Activated CD4-positive, alpha-beta T cell treated with anti-CD3 and anti-CD28 coated beads, Interleukin-2, amount 10 ng/mL, durations not matched to agents 7 days and 5 days (primary cell): ENCODE measurements around the gene MFSD1. TPM values are rescaled to one million over a fixed set of nuclear protein-coding genes. Genes with fewer than 3 reads are reported as not detected.
A peak's percentile ranks its signal among the peaks of the same experiment; 100 is the strongest.

Experiments used
- CTCF ChIA-PET: fragments of 350-600 bp; sonication (Branson Sonifier 250); formaldehyde crosslinking; loops from one replicate; lab custom pipeline; 2021; ENCODE audit warnings: antibody characterized with exemption; lab: Charles Lee
- POLR2A ChIA-PET: fragments of 350-600 bp; sonication (Branson Sonifier 250); formaldehyde crosslinking; loops from one replicate; lab custom pipeline; 2021; ENCODE audit warnings: antibody characterized with exemption; lab: Charles Lee
- DNase-seq: peaks from one replicate; pipeline ENCODE4 v3.0.0-alpha.2; 2020
- H3K27ac Mint-ChIP-seq: one replicate; pipeline ENCODE4 v1.8.0; 2021; ENCODE audit warnings: mild to moderate bottlenecking, moderate library complexity, mixed read lengths
- H3K27me3 Mint-ChIP-seq: one replicate; pipeline ENCODE4 v1.8.0; 2021; ENCODE audit warnings: mixed read lengths
- H3K36me3 Mint-ChIP-seq: one replicate; pipeline ENCODE4 v1.8.0; 2021; ENCODE audit warnings: low read depth, mixed read lengths
- H3K4me1 Mint-ChIP-seq: one replicate; pipeline ENCODE4 v1.8.0; 2021; ENCODE audit warnings: mixed read lengths
- H3K4me3 Mint-ChIP-seq: one replicate; pipeline ENCODE4 v1.8.0; 2021; ENCODE audit warnings: mild to moderate bottlenecking, moderate library complexity, mixed read lengths
- H3K9me3 Mint-ChIP-seq: one replicate; pipeline ENCODE4 v1.8.0; 2021; ENCODE audit warnings: mixed read lengths
- total RNA-seq, 2 experiments: library from RNA; stranded (reverse); gene quantifications; one replicate each; pipeline ENCODE4 v1.2.3, GENCODE V29; 2021

MFSD1 gene
- total RNA-seq, 2 experiments from 2014 or later: 25.1 to 30.5 TPM

- peak; percentile 26 for DNase-seq
- peak overlapping the region; percentile 89 for H3K27ac Mint-ChIP-seq
- CTCF ChIA-PET: interaction anchor here (1.0 to 2.8 kb wide), 6 partner anchors 10 to 143 kb away, joined by 3 to 8 read pairs (median 6); no protein-coding TSS in a partner anchor
- peak overlapping the region; percentile 89 for H3K4me3 Mint-ChIP-seq
- POLR2A ChIA-PET: no interaction called here
- peaks cover 29% of the 10 kb centered on the region for H3K4me1 Mint-ChIP-seq
- H3K9me3 Mint-ChIP-seq: no peaks in the 10 kb centered on the region
- peaks cover 6% of the 10 kb centered on the region for H3K36me3 Mint-ChIP-seq
- peaks cover 15% of the 10 kb centered on the region for H3K27me3 Mint-ChIP-seq
Measured at GRCh38 chr3:158802409-158803268, 785 bp downstream of the MFSD1 start.

DNA sequence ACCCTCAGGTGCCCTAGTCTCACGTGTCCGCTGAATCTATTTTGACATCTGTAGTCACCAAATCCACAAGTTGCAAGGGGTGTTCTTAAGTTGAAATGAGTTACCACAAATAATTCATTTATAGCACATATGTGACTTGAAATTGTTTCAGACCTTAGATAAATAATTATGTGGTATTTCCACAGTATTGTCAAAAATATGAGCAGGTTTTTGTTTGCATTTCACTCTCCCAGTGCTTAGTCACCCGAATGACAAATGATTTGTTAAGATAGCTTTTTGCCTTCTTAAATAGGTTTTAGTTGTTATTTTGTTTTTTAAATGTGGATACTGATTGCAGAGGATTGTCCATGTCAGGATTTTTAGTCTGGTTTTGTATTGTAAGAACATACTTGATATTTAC, 2.6 kb downstream of the MFSD1 start:
- Mint-ChIP-seq H3K4me3 (no peak overlapping the region), H3K27me3 (peaks cover 4% of the 10 kb centered on the region), H3K27ac (no peak overlapping the region), H3K4me1 (peaks cover 45% of the 10 kb centered on the region), H3K36me3 (peaks cover 19% of the 10 kb centered on the region), H3K9me3 (no peaks in the 10 kb centered on the region)
- POLR2A ChIA-PET: no interaction called here
- CTCF ChIA-PET: no interaction called here
- no peak for DNase-seq

- ChIA-PET POLR2A (no interaction called here), CTCF (interaction anchor here (0.7 to 1.4 kb wide), 2 partner anchors 15 to 20 kb away, joined by 3 read pairs; no protein-coding TSS in a partner anchor)
- DNase-seq: no peak
- Mint-ChIP-seq H3K27ac (no peak overlapping the region), H3K36me3 (peaks cover 44% of the 10 kb centered on the region), H3K4me1 (peaks cover 28% of the 10 kb centered on the region), H3K9me3 (no peaks in the 10 kb centered on the region), H3K4me3 (no peak overlapping the region), H3K27me3 (no peaks in the 10 kb centered on the region)
Measured at GRCh38 chr3:158808697-158809096, 6.8 kb downstream of the MFSD1 start.

DNA sequence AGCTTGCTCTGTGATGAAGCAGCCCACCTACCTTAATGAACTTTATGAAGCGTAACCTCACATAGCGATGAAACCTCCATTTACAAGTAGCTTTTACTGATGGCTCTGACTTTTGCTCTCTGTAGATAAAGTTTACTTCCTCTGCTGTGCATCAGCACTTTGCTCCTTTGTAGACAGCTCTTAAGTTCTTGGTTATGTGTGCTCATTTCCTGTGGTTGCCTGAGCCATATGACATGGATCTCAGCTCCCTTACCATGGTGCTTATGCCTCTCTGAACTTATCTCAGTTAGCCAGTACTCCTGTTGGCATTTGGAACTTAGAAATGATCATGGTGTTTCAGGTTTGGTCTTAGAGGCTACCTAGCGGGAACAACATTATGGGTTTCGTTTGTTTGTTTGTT, 7.8 kb downstream of the MFSD1 start:
- POLR2A ChIA-PET: interaction anchor here (0.9 kb wide), 1 partner anchor 8 kb away, joined by 3 read pairs; the partner anchor contains the start of gene MFSD1
- peak overlapping the region; percentile 20 for H3K4me3 Mint-ChIP-seq

DNA sequence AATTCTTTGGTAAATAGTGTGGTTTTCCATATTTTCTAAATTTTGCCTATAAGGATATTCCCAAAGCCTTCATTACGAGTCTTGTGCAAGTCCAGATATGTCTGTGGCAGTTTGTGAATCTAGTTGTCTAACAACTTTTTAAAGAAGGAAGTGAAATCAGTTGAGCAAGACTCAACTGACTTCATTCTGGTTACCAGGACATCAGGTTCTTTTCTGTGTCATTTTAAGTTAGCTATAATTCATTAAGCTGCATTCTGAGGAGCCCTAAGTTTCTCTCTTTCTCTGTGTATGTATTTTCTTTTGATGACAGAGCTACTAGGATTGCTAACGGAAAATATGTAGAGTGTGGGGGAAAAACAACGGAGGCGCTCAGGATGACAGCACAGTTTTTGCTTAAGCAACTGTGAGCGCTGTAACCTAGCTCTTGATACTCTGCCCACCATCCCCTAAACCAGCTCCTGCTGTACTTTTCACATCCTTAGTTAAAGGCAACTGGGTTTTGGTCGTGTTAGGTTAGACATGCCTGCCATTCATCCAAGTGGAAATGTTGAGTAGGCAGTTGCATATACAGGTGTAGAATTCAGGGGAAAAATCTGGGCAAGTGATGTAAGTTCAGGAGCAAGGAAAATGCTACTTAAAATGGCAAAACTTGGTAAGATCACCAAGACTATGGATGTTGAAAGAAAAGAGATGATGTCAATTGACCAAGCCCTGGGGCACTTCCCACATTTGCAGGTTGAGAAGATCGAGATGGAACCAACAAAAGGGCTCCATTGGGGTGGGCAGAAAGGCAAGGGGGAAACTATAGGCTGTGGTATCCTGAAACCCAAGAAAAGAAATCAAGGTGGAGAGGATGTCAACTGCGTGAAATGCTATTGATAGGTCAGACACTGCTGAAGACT, 9.2 kb downstream of the MFSD1 start:
- Mint-ChIP-seq H3K4me3 (no peak overlapping the region), H3K36me3 (peaks cover 42% of the 10 kb centered on the region), H3K9me3 (no peaks in the 10 kb centered on the region), H3K27ac (no peak overlapping the region), H3K4me1 (peaks cover 24% of the 10 kb centered on the region), H3K27me3 (no peaks in the 10 kb centered on the region)
- no peak for DNase-seq
- ChIA-PET POLR2A (no interaction called here), CTCF (interaction anchor here (0.6 to 1.7 kb wide), 7 partner anchors 9 to 112 kb away, joined by 3 to 7 read pairs (median 4); partner anchors contain the start of gene MFSD1)

More for the DNA sequence above, 7.8 kb downstream of the MFSD1 start:
- Mint-ChIP-seq H3K36me3 (peaks cover 47% of the 10 kb centered on the region), H3K27me3 (no peaks in the 10 kb centered on the region), H3K4me1 (peaks cover 25% of the 10 kb centered on the region), H3K9me3 (no peaks in the 10 kb centered on the region), H3K27ac (peak overlapping the region; percentile 66)
- CTCF ChIA-PET: interaction anchor here (0.7 to 1.4 kb wide), 5 partner anchors 9 to 111 kb away, joined by 3 to 4 read pairs (median 3); no protein-coding TSS in a partner anchor
- DNase-seq: peak; percentile 47

DNA sequence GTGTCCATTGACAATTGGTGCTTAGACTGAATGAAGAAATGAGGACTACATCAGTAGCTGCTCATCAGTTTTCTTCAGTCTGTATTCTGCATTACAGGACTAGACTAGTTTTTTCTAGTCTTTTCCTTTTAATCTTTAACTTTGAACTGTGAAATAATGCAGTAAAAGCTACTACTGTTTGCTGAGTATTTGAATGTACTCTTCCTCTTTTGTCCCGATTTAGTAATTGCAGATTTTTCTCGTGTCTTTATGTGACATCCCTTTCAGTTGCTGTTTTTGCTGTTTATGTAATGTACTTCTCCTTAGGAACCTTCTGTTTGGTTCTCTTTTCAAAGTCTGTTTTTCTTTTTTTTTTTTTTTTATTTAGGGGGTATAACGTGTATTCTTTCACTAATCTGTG, 17.4 kb downstream of the MFSD1 start:
- no peak for DNase-seq
- Mint-ChIP-seq H3K27ac (no peak overlapping the region), H3K36me3 (peaks cover 17% of the 10 kb centered on the region), H3K4me3 (no peak overlapping the region), H3K4me1 (no peaks in the 10 kb centered on the region), H3K9me3 (no peaks in the 10 kb centered on the region), H3K27me3 (no peaks in the 10 kb centered on the region)
- ChIA-PET CTCF (no interaction called here), POLR2A (no interaction called here)

- DNase-seq: no peak
- no peak overlapping the region for H3K27ac Mint-ChIP-seq
- CTCF ChIA-PET: no interaction called here
- peaks cover 17% of the 10 kb centered on the region for H3K36me3 Mint-ChIP-seq
- H3K4me1 Mint-ChIP-seq: no peaks in the 10 kb centered on the region
- H3K4me3 Mint-ChIP-seq: no peak overlapping the region
- POLR2A ChIA-PET: no interaction called here
- H3K27me3 Mint-ChIP-seq: no peaks in the 10 kb centered on the region
- H3K9me3 Mint-ChIP-seq: no peaks in the 10 kb centered on the region
Measured at GRCh38 chr3:158820521-158820920, 18.7 kb downstream of the MFSD1 start.

DNA sequence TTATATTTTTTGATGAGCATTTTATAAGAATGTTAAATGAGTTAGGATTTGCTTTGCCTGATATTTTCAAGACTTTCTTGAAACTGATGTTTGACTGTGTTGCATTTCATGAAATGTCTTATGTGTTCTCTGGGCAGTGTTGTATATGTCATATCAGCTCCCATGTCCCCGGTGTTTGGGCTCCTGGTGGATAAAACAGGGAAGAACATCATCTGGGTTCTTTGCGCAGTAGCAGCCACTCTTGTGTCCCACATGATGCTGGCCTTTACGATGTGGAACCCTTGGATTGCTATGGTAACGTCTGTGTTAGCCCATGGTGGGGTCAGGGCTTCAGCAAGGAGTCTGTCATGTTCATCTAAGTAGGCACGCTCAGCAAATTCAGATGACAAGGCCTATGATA, 20.0 kb downstream of the MFSD1 start:
- no peaks in the 10 kb centered on the region for H3K27me3 Mint-ChIP-seq
- POLR2A ChIA-PET: no interaction called here
- no peak for DNase-seq
- no peaks in the 10 kb centered on the region for H3K9me3 Mint-ChIP-seq
- no peak overlapping the region for H3K27ac Mint-ChIP-seq
- H3K36me3 Mint-ChIP-seq: peaks cover 15% of the 10 kb centered on the region
- no peak overlapping the region for H3K4me3 Mint-ChIP-seq
- CTCF ChIA-PET: interaction anchor here (1.2 kb wide), 1 partner anchor 10 kb away, joined by 4 read pairs; no protein-coding TSS in a partner anchor
- H3K4me1 Mint-ChIP-seq: no peaks in the 10 kb centered on the region

- H3K9me3 Mint-ChIP-seq: no peaks in the 10 kb centered on the region
- no peak overlapping the region for H3K4me3 Mint-ChIP-seq
- ChIA-PET POLR2A (no interaction called here), CTCF (interaction anchor here (0.5 to 2.7 kb wide), 2 partner anchors 12 to 14 kb away, joined by 3 to 7 read pairs; no protein-coding TSS in a partner anchor)
- no peaks in the 10 kb centered on the region for H3K4me1 Mint-ChIP-seq
- peaks cover 11% of the 10 kb centered on the region for H3K36me3 Mint-ChIP-seq
- H3K27me3 Mint-ChIP-seq: no peaks in the 10 kb centered on the region
- no peak overlapping the region for H3K27ac Mint-ChIP-seq
- DNase-seq: no peak
Measured at GRCh38 chr3:158823426-158823825, 21.6 kb downstream of the MFSD1 start.

DNA sequence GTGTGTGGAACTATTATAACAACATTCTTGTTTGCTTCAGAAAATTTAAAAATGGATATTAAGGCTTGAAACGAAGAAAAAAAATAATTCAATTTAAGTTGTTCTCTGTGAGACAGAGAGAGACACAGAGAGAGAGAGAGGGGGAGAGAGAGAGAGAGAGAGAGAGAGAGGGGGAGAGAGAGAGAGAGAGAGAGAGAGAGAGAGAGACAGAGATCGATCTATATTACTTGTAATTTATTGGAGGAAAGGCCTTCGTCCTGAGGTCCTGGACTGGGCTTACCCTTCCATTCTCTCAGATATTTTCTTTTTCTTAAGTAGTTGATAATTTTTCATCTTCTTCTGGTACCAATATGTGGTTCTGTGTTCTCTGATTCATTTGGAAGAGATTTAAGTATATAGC, 25.9 kb downstream of the MFSD1 start:
- H3K36me3 Mint-ChIP-seq: peaks cover 15% of the 10 kb centered on the region

DNA sequence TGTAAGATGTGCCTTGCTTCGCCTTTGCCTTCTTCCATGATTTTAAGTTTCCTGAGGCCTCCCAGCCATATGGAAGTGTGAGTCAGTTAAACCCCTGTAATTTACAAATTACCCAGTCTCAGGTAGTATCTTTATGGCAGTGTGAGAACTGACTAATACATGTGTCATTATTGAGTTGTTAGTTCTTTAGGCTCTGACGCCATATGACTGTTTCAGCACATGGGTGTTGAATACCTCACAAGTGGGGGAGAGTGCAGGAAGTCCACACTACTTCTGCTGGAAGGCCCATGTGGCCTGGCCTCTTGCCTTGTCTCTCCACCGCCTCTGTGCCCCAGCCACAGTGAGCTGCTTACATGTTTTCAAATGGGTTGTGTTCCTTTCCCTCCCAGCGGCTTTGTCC, 28.5 kb downstream of the MFSD1 start:
- H3K27ac Mint-ChIP-seq: no peak overlapping the region
- H3K9me3 Mint-ChIP-seq: no peaks in the 10 kb centered on the region
- H3K27me3 Mint-ChIP-seq: no peaks in the 10 kb centered on the region
- no peak overlapping the region for H3K4me3 Mint-ChIP-seq
- ChIA-PET POLR2A (interaction anchor here (0.7 kb wide), 1 partner anchor 158 kb away, joined by 5 read pairs; the partner anchor contains the start of gene LXN), CTCF (no interaction called here)
- no peaks in the 10 kb centered on the region for H3K4me1 Mint-ChIP-seq
- DNase-seq: no peak
- H3K36me3 Mint-ChIP-seq: peaks cover 11% of the 10 kb centered on the region

More for the DNA sequence above, 25.9 kb downstream of the MFSD1 start:
- Mint-ChIP-seq H3K4me1 (no peaks in the 10 kb centered on the region), H3K27ac (no peak overlapping the region), H3K9me3 (no peaks in the 10 kb centered on the region), H3K4me3 (no peak overlapping the region), H3K27me3 (no peaks in the 10 kb centered on the region)
- no peak for DNase-seq
- ChIA-PET POLR2A (no interaction called here), CTCF (interaction anchor here (0.6 kb wide), 1 partner anchor 17 kb away, joined by 3 read pairs; no protein-coding TSS in a partner anchor)

DNA sequence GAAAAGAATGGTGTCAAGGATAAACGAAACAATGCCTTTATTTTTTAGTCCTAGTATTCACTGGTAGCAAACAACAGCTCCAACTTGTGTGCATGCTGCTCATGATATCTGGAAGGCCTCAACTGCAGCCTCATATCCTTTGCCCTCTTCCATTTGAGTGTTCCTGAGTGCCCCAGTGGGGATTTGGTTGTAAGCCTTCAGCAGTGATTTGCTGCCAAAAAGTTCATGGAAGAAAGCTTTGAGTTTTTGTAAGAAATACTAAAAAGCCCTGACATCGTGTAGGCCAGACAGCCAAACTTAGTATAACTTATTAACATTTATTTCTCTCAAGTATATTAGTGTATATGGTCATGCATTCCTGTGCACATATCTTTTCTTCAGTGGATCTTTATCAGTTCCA, 30.0 kb downstream of the MFSD1 start:
- ChIA-PET CTCF (no interaction called here), POLR2A (no interaction called here)
- H3K36me3 Mint-ChIP-seq: peaks cover 11% of the 10 kb centered on the region
- H3K27ac Mint-ChIP-seq: no peak overlapping the region
- no peaks in the 10 kb centered on the region for H3K27me3 Mint-ChIP-seq
- no peaks in the 10 kb centered on the region for H3K4me1 Mint-ChIP-seq
- no peak for DNase-seq
- no peaks in the 10 kb centered on the region for H3K9me3 Mint-ChIP-seq
- no peak overlapping the region for H3K4me3 Mint-ChIP-seq
